ENCODE results near the gene GDPGP1.
"Not testable (repeated sequence)": the region's sequence is repeated elsewhere in the genome, so short reads cannot be mapped to it uniquely, and the experiment has no call there.

Gene GDPGP1

GRCh38 chr15:90234096-90234988, at the start of gene GDPGP1:
Gene GDPGP1, plus strand, starts transcription at chr15:90234209. Its CDS starts 6,700 bp downstream, at chr15:90240909.
- peak in 2 of 11 experiments; percentile 34 to 66; a peak in 2 of 22 replicates for TF ChIP-seq Cebpa-rat (IDR thresholded peaks at IDR 0.05)
- peaks cover 23 to 50% (median 32%) of the 10 kb centered on the region in 11 experiments for H3K36me3 ChIP-seq
- H3K4me1 ChIP-seq, result peaks cover 41 to 57% (median 46%) of the 10 kb centered on the region in 10 experiments
- peak within 1 kb of the TSS; percentile 85 to 100 (median 95) for H3K4me2 ChIP-seq
- peak within 1 kb of the TSS; percentile 73 to 91 (median 86) for H3K9ac ChIP-seq
- H3K27me3 ChIP-seq, result no peaks in the 10 kb centered on the region
- H3K4me3 ChIP-seq, result peak within 1 kb of the TSS; percentile 77 to 95 (median 88)
- H3K27ac ChIP-seq, result peak within 1 kb of the TSS; percentile 68 to 89 (median 84)
- no peaks in the 10 kb centered on the region for H3K9me3 ChIP-seq (replicated peaks in 1 of 11)
- peaks cover under 1 to 43% (median 25%) of the 10 kb centered on the region in 11 experiments; a peak in 16 of 22 replicates for H4K20me1 ChIP-seq

- Histone ChIP-seq H3K27me3 (no peaks in the 10 kb centered on the region), H3K27ac (peak overlapping the region; percentile 62 to 98 (median 86)), H3K9ac (peak overlapping the region; percentile 75 to 85 (median 82))
These were observed 49.0 kb upstream of the GDPGP1 start for GRCh38 chr15:90184786-90185704.

GRCh38 chr15:90187257-90187868, 46.6 kb upstream of the GDPGP1 start:
- H3K4me1 ChIP-seq, result peaks cover 81 to 95% (median 87%) of the 10 kb centered on the region in 10 experiments
- peak overlapping the region; percentile 26 to 98 (median 94) for H3K4me2 ChIP-seq
- H3K27ac ChIP-seq, result peak overlapping the region in 10 of 11 experiments; percentile 38 to 98 (median 92); a peak in 18 of 22 replicates
- no peaks in the 10 kb centered on the region for H3K9me3 ChIP-seq (replicated peaks in 1 of 11)
- peak overlapping the region in 10 of 11 experiments; percentile 7 to 61 (median 40); a peak in 14 of 22 replicates for H3K9ac ChIP-seq
- peaks cover 0 to 33% (median 0%) of the 10 kb centered on the region in 11 experiments; a peak in 4 of 22 replicates for H4K20me1 ChIP-seq
- no peak for TF ChIP-seq Cebpa-rat (IDR thresholded peaks at IDR 0.05)
- no peaks in the 10 kb centered on the region for H3K36me3 ChIP-seq
- no peaks in the 10 kb centered on the region for H3K27me3 ChIP-seq
- H3K4me3 ChIP-seq, result peak overlapping the region in 3 of 10 experiments; percentile 2 to 94 (median 31); a peak in 1 of 20 replicates

More at GRCh38 chr15:90184786-90185704, 49.0 kb upstream of the GDPGP1 start:
- Histone ChIP-seq H4K20me1 (peaks cover 0 to 11% (median 0%) of the 10 kb centered on the region in 11 experiments; a peak in 4 of 22 replicates), H3K36me3 (no peaks in the 10 kb centered on the region), H3K4me3 (peak overlapping the region; percentile 64 to 94 (median 79)), H3K4me2 (peak overlapping the region; percentile 81 to 98 (median 94)), H3K9me3 (replicated peaks in 1 of 11) (no peaks in the 10 kb centered on the region), H3K4me1 (peaks cover 57 to 80% (median 73%) of the 10 kb centered on the region in 10 experiments)
- no peak for TF ChIP-seq Cebpa-rat (IDR thresholded peaks at IDR 0.05)

- H3K9me3 ChIP-seq (replicated peaks in 1 of 11); H3K27me3 ChIP-seq; H3K36me3 ChIP-seq: not testable (repeated sequence)
- Histone ChIP-seq H3K4me2 (peak overlapping the region; percentile 81 to 98 (median 94)), H3K4me1 (peaks cover 88 to 100% (median 93%) of the 10 kb centered on the region in 10 experiments), H3K27ac (peak overlapping the region; percentile 51 to 98 (median 90); a peak in 21 of 22 replicates), H4K20me1 (peaks cover 0 to 39% (median 0%) of the 10 kb centered on the region in 11 experiments; a peak in 4 of 22 replicates), H3K9ac (peak overlapping the region; percentile 16 to 90 (median 64); a peak in 19 of 22 replicates), H3K4me3 (peak overlapping the region in 5 of 10 experiments; percentile 6 to 40 (median 30); a peak in 5 of 20 replicates)
These were observed 45.9 kb upstream of the GDPGP1 start for GRCh38 chr15:90188065-90188464.

GRCh38 chr15:90188914-90189748, 44.9 kb upstream of the GDPGP1 start:
- no peaks in the 10 kb centered on the region for H3K27me3 ChIP-seq
- H4K20me1 ChIP-seq, result peaks cover 0 to 47% (median 0%) of the 10 kb centered on the region in 11 experiments; a peak in 4 of 22 replicates
- H3K27ac ChIP-seq, result peak overlapping the region; percentile 51 to 98 (median 90); a peak in 21 of 22 replicates
- H3K4me3 ChIP-seq, result peak overlapping the region in 5 of 10 experiments; percentile 6 to 61 (median 31); a peak in 4 of 20 replicates
- H3K36me3 ChIP-seq, result 0 out of 22 replicates have a peak, but pooled peaks cover 0 to 2% (median 0%) of the 10 kb centered on the region in 11 experiments
- peaks cover 92 to 100% (median 95%) of the 10 kb centered on the region in 10 experiments for H3K4me1 ChIP-seq
- H3K9ac ChIP-seq, result peak overlapping the region; percentile 16 to 90 (median 78); a peak in 20 of 22 replicates
- peak in 10 of 11 experiments; percentile 22 to 86 (median 74); a peak in 18 of 22 replicates for TF ChIP-seq Cebpa-rat (IDR thresholded peaks at IDR 0.05)
- no peaks in the 10 kb centered on the region for H3K9me3 ChIP-seq (replicated peaks in 1 of 11)
- peak overlapping the region; percentile 81 to 98 (median 94) for H3K4me2 ChIP-seq

- Histone ChIP-seq H4K20me1 (peaks cover 0 to 55% (median 0%) of the 10 kb centered on the region in 11 experiments; a peak in 4 of 22 replicates), H3K36me3 (peaks cover 0 to 8% (median 0%) of the 10 kb centered on the region in 11 experiments; a peak in 3 of 22 replicates), H3K4me2 (peak overlapping the region; percentile 81 to 98 (median 94)), H3K4me1 (peaks cover 95 to 100% (median 98%) of the 10 kb centered on the region in 10 experiments), H3K27ac (peak overlapping the region; percentile 44 to 98 (median 90); a peak in 21 of 22 replicates), H3K27me3 (no peaks in the 10 kb centered on the region), H3K9me3 (replicated peaks in 1 of 11) (no peaks in the 10 kb centered on the region), H3K4me3 (peak overlapping the region in 9 of 10 experiments; percentile 0 to 61 (median 39); a peak in 12 of 20 replicates), H3K9ac (peak overlapping the region; percentile 13 to 90 (median 78); a peak in 19 of 22 replicates)
- no peak for TF ChIP-seq Cebpa-rat (IDR thresholded peaks at IDR 0.05)
These were observed 44.1 kb upstream of the GDPGP1 start for GRCh38 chr15:90189781-90190467.

All from BLaER1 treated with 17β-estradiol and CSF1 and Interleukin-3, amounts not matched to agents 10 nM and 100 nM (cell line).